Right lobe of liver (tissue), 4 donors: ENCODE measurements around the gene KCNK17.

ENCODE experiments used
- CTCF ChIP-seq, 4 donors: fragments of 200-600 bp in 3 of 4; fragments of 450-650 bp in 1 of 4; IDR thresholded peaks; one replicate each; pipeline versions ENCODE4 v1.5.1 to v1.8.0; 2016 to 2022; ENCODE audit warnings: antibody characterized with exemption in 4 of 4, mild to moderate bottlenecking in 2 of 4
- POLR2A ChIP-seq: fragments of 450-650 bp; IDR thresholded peaks from one replicate; pipeline ENCODE4 v1.6.1; 2017; ENCODE audit warnings: antibody characterized with exemption, mild to moderate bottlenecking
- donor health status: DM: no; HTN: no; CAD: no.
- donor health status: DM: no; HTN: no; CAD: no.
- donor health status: DM: no; HTN: yes; CAD: no.

GRCh38 chr6:39294899-39295298 lies 19.3 kb downstream of the KCNK17 start:
- TF ChIP-seq CTCF (IDR thresholded peaks at IDR 0.05), result no peak
- no peak for TF ChIP-seq POLR2A
